ENCODE data around the gene KCTD10.

DNA sequence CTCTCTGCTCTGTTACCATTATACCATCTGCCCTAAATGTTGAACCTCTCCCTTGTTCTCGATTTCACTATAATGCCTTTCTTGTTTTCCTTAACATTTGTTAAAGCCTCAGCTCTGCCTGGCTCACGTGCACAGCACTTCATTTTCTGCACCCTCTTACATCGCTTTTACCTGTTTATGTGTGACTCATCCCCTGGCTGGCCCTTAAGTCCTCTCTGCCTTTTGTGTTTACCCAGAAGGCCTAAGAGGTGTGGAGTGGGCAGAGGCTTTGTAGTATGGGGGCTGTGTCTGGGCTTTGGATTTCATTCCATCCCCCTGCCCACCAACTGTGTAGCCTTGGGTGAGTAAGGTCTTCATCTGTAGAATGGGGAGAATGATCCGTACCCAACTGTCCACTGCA is 36.9 kb upstream of the KCTD10 start:
- TF ChIP-seq, protein P1, sequence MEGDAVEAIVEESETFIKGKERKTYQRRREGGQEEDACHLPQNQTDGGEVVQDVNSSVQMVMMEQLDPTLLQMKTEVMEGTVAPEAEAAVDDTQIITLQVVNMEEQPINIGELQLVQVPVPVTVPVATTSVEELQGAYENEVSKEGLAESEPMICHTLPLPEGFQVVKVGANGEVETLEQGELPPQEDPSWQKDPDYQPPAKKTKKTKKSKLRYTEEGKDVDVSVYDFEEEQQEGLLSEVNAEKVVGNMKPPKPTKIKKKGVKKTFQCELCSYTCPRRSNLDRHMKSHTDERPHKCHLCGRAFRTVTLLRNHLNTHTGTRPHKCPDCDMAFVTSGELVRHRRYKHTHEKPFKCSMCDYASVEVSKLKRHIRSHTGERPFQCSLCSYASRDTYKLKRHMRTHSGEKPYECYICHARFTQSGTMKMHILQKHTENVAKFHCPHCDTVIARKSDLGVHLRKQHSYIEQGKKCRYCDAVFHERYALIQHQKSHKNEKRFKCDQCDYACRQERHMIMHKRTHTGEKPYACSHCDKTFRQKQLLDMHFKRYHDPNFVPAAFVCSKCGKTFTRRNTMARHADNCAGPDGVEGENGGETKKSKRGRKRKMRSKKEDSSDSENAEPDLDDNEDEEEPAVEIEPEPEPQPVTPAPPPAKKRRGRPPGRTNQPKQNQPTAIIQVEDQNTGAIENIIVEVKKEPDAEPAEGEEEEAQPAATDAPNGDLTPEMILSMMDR (IDR thresholded peaks at IDR 0.05): no peak
- TF ChIP-seq POLR2A (IDR thresholded peaks at IDR 0.05): no peak

Data from uterus (tissue), 2 donors.